NCI-H2081 treated with DMSO at 0.1 percent for 48 hours (cell line): ENCODE data around the gene OSMR.

ENCODE experiments used
- DNase-seq: peaks from one replicate; lab custom pipeline; 2025; lab: John Stamatoyannopoulos, UW

The OSMR gene

GRCh38 chr5:38845526-38846378 is at the start of gene OSMR:
TSS of gene OSMR (plus strand) at chr5:38846012. CDS start at chr5:38869045, 23,033 bp downstream.
- no peak for DNase-seq

- no peak for DNase-seq
Observed at GRCh38 chr5:38796742-38797108, 49.1 kb upstream of the OSMR start.

GRCh38 chr5:38797838-38798237 is 48.0 kb upstream of the OSMR start:
- DNase-seq, result no peak

- DNase-seq, result no peak
Observed at GRCh38 chr5:38799556-38800377, 46.0 kb upstream of the OSMR start.

- DNase-seq, result no peak
Observed at GRCh38 chr5:38800515-38800914, 45.3 kb upstream of the OSMR start.

GRCh38 chr5:38802125-38802524 is 43.7 kb upstream of the OSMR start:
- DNase-seq, result no peak

GRCh38 chr5:38803246-38803645 is 42.6 kb upstream of the OSMR start:
- no peak for DNase-seq

GRCh38 chr5:38806775-38807258 is 39.0 kb upstream of the OSMR start:
- no peak for DNase-seq

- no peak for DNase-seq
Observed at GRCh38 chr5:38807570-38808483, 38.0 kb upstream of the OSMR start.

- no peak for DNase-seq
Observed at GRCh38 chr5:38808666-38809343, 37.0 kb upstream of the OSMR start.

- peak; percentile 74 for DNase-seq
Observed at GRCh38 chr5:38809388-38810359, 36.1 kb upstream of the OSMR start.

- DNase-seq, result no peak
Observed at GRCh38 chr5:38814879-38815278, 30.9 kb upstream of the OSMR start.

- DNase-seq, result no peak
Observed at GRCh38 chr5:38816083-38817030, 29.5 kb upstream of the OSMR start.

- no peak for DNase-seq
Observed at GRCh38 chr5:38821679-38822078, 24.1 kb upstream of the OSMR start.

- DNase-seq, result no peak
Observed at GRCh38 chr5:38823503-38823902, 22.3 kb upstream of the OSMR start.

GRCh38 chr5:38824821-38825220 is 21.0 kb upstream of the OSMR start:
- DNase-seq, result no peak

GRCh38 chr5:38825494-38825893 is 20.3 kb upstream of the OSMR start:
- DNase-seq, result no peak

- DNase-seq, result no peak
Observed at GRCh38 chr5:38827525-38827924, 18.3 kb upstream of the OSMR start.

GRCh38 chr5:38830521-38831051 is 15.2 kb upstream of the OSMR start:
- no peak for DNase-seq
